MM.1S (cell line): ENCODE measurements around the gene BID.

Experiments used
- DNase-seq: peaks from one replicate; pipeline ENCODE4 v3.0.0-alpha.2; 2015
- H2AFZ ChIP-seq: fragments of 300-600 bp; sonication (generic); 2 replicates; pipeline ENCODE4 v1.6.0; 2016; ENCODE audit warnings: antibody characterized with exemption, low read length
- H3F3A ChIP-seq: fragments of 300-600 bp; sonication (generic); 2 replicates; pipeline ENCODE4 v1.6.1; 2016; ENCODE audit warnings: mild to moderate bottlenecking, antibody characterized with exemption, low read length, moderate library complexity, mixed read lengths; ENCODE audit not compliant: insufficient read depth
- H3K27ac ChIP-seq: fragments of 300-600 bp; sonication (generic); 2 replicates; pipeline ENCODE4 v1.5.1; 2016; ENCODE audit warnings: mild to moderate bottlenecking, low read length
- H3K27me3 ChIP-seq: fragments of 300-600 bp; sonication (generic); replicated peaks from 2 replicates; pipeline ENCODE4 v1.6.0; 2016; ENCODE audit warnings: low read length; ENCODE audit not compliant: insufficient read depth
- H3K36me3 ChIP-seq: fragments of 300-600 bp; sonication (generic); replicated peaks from 2 replicates; pipeline ENCODE4 v1.6.1; 2016; ENCODE audit warnings: mild to moderate bottlenecking, low read length, mixed read lengths; ENCODE audit not compliant: insufficient read depth
- H3K4me1 ChIP-seq: fragments of 300-600 bp; sonication (generic); 2 replicates; pipeline ENCODE4 v1.6.1; 2016; ENCODE audit warnings: low read length, mixed read lengths
- H3K4me2 ChIP-seq: fragments of 300-600 bp; sonication (generic); 2 replicates; pipeline ENCODE4 v1.6.0; 2016; ENCODE audit warnings: low read depth, low read length
- H3K4me3 ChIP-seq: fragments of 300-600 bp; sonication (generic); 2 replicates; pipeline ENCODE4 v1.5.1; 2016; ENCODE audit warnings: low read length, mixed read lengths
- H3K79me2 ChIP-seq: fragments of 300-600 bp; sonication (generic); 2 replicates; pipeline ENCODE4 v1.6.1; 2016; ENCODE audit warnings: mixed run types, low read length, mixed read lengths
- H3K9ac ChIP-seq: fragments of 300-600 bp; sonication (generic); 2 replicates; pipeline ENCODE4 v1.6.1; 2016; ENCODE audit warnings: low read length, mixed read lengths
- H3K9me2 ChIP-seq: fragments of 300-600 bp; sonication (generic); replicated peaks from 2 replicates; pipeline ENCODE4 v1.6.1; 2016; ENCODE audit warnings: mild to moderate bottlenecking, low read length, mixed read lengths; ENCODE audit not compliant: insufficient read depth
- H3K9me3 ChIP-seq: fragments of 300-600 bp; sonication (generic); replicated peaks from 2 replicates; pipeline ENCODE4 v1.6.1; 2016; ENCODE audit warnings: mild to moderate bottlenecking, low read length, mixed read lengths; ENCODE audit not compliant: insufficient read depth
- H4K20me1 ChIP-seq: fragments of 300-600 bp; sonication (generic); 2 replicates; pipeline ENCODE4 v1.6.1; 2016; ENCODE audit warnings: mild to moderate bottlenecking, low read length, moderate library complexity, mixed read lengths; ENCODE audit not compliant: insufficient read depth
- CTCF ChIP-seq: fragments of 300-600 bp; sonication (generic); IDR thresholded peaks from 2 replicates; pipeline ENCODE4 v1.5.1; 2016; ENCODE audit warnings: antibody characterized with exemption, low read length, mixed read lengths
- EZH2 ChIP-seq: fragments of 300-600 bp; sonication (generic); optimal IDR thresholded peaks from 2 replicates; pipeline ENCODE3; 2017; ENCODE audit warnings: low read depth, mild to moderate bottlenecking, antibody characterized with exemption, low read length, mixed read lengths
- EZH2phosphoT487 ChIP-seq: fragments of 300-600 bp; sonication (generic); IDR thresholded peaks from 2 replicates; pipeline ENCODE4 v1.6.1; 2018; ENCODE audit warnings: antibody characterized with exemption, low read length

Gene BID

GRCh38 chr22:17806437-17806836, 32.2 kb upstream of the BID start:
- H3K36me3 ChIP-seq = no peaks in the 10 kb centered on the region; the same call in 1 of the 2 replicates

GRCh38 chr22:17804331-17805080, 30.2 kb upstream of the BID start:
- H3K9ac ChIP-seq = no peak overlapping the region
- H2AFZ ChIP-seq = no peak overlapping the region
- no peaks in the 10 kb centered on the region for H4K20me1 ChIP-seq
- TF ChIP-seq EZH2phosphoT487 = no peak
- TF ChIP-seq EZH2 = no peak
- no peak for TF ChIP-seq CTCF
- H3K4me3 ChIP-seq = no peak overlapping the region
- no peak overlapping the region for H3K27ac ChIP-seq
- H3K27me3 ChIP-seq = no peaks in the 10 kb centered on the region
- H3K9me2 ChIP-seq = no peaks in the 10 kb centered on the region
- H3K36me3 ChIP-seq = no peaks in the 10 kb centered on the region; the same call in 1 of the 2 replicates
- no peaks in the 10 kb centered on the region for H3K9me3 ChIP-seq
- H3K4me2 ChIP-seq = no peak overlapping the region
- no peaks in the 10 kb centered on the region for H3F3A ChIP-seq
- no peaks in the 10 kb centered on the region for H3K79me2 ChIP-seq
- no peaks in the 10 kb centered on the region for H3K4me1 ChIP-seq
- no peak for DNase-seq

More at GRCh38 chr22:17806437-17806836, 32.2 kb upstream of the BID start:
- H4K20me1 ChIP-seq = no peaks in the 10 kb centered on the region
- no peak overlapping the region for H3K4me3 ChIP-seq
- H3K9me2 ChIP-seq = no peaks in the 10 kb centered on the region
- no peaks in the 10 kb centered on the region for H3K4me1 ChIP-seq
- TF ChIP-seq EZH2phosphoT487 (no peak), CTCF (no peak), EZH2 (no peak)
- no peaks in the 10 kb centered on the region for H3K79me2 ChIP-seq
- no peaks in the 10 kb centered on the region for H3F3A ChIP-seq
- no peak overlapping the region for H3K9ac ChIP-seq
- H3K27ac ChIP-seq = no peak overlapping the region
- no peak overlapping the region for H3K4me2 ChIP-seq
- DNase-seq = no peak
- H3K9me3 ChIP-seq = no peaks in the 10 kb centered on the region
- H3K27me3 ChIP-seq = no peaks in the 10 kb centered on the region
- no peak overlapping the region for H2AFZ ChIP-seq

GRCh38 chr22:17803609-17804270, 29.5 kb upstream of the BID start:
- Histone ChIP-seq H3K9ac (no peak overlapping the region), H3K4me1 (no peaks in the 10 kb centered on the region), H3K9me3 (no peaks in the 10 kb centered on the region), H3K4me3 (no peak overlapping the region), H3K79me2 (no peaks in the 10 kb centered on the region), H3K4me2 (no peak overlapping the region), H3K27ac (no peak overlapping the region), H4K20me1 (no peaks in the 10 kb centered on the region), H3K27me3 (no peaks in the 10 kb centered on the region), H3K36me3 (no peaks in the 10 kb centered on the region; the same call in 1 of the 2 replicates), H2AFZ (no peak overlapping the region), H3K9me2 (no peaks in the 10 kb centered on the region), H3F3A (no peaks in the 10 kb centered on the region)
- DNase-seq = no peak
- no peak for TF ChIP-seq EZH2phosphoT487
- TF ChIP-seq EZH2 = no peak
- no peak for TF ChIP-seq CTCF
